ENCODE data around the gene ATRNL1.

DNA sequence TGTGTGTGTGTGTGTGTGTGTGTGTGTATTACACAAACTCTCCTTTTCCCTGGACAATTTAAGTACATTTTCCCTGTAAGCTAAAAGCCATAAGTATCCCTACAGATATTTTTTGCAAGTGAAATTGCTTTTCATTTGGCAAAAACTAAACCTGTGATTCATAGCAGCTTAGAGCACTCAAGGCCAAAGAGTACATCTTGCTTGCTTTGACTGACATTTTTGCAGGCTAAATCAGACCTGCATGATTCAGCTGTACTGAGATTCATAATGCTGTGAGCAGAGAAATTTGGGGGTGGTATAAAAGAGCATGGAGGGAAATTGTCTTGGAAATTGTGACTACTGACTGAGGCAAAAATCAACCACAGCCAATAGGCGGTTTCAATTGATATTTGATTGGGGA, 679.4 kb downstream of the ATRNL1 start:
- TF ChIP-seq EZH2phosphoT487 (IDR thresholded peaks at IDR 0.05; ENCODE audit: low read length): no peak
- TF ChIP-seq, protein P1, sequence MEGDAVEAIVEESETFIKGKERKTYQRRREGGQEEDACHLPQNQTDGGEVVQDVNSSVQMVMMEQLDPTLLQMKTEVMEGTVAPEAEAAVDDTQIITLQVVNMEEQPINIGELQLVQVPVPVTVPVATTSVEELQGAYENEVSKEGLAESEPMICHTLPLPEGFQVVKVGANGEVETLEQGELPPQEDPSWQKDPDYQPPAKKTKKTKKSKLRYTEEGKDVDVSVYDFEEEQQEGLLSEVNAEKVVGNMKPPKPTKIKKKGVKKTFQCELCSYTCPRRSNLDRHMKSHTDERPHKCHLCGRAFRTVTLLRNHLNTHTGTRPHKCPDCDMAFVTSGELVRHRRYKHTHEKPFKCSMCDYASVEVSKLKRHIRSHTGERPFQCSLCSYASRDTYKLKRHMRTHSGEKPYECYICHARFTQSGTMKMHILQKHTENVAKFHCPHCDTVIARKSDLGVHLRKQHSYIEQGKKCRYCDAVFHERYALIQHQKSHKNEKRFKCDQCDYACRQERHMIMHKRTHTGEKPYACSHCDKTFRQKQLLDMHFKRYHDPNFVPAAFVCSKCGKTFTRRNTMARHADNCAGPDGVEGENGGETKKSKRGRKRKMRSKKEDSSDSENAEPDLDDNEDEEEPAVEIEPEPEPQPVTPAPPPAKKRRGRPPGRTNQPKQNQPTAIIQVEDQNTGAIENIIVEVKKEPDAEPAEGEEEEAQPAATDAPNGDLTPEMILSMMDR (IDR thresholded peaks at IDR 0.05; ENCODE audit: low read length): no peak
- TF ChIP-seq EZH2 (optimal IDR thresholded peaks at IDR 0.05; ENCODE audit: low read depth, low read length): no peak

Data from MM.1S (cell line).